SK-N-SH (cell line): ENCODE data around the gene NBL1.

Experiments
- GABPA ChIP-seq: IDR thresholded peaks from 2 replicates; pipeline ENCODE4 v1.4.0; 2012; ENCODE audit warnings: low read depth, mild to moderate bottlenecking
- NFIC ChIP-seq: IDR thresholded peaks from 2 replicates; pipeline ENCODE4 v1.4.0; 2012; ENCODE audit warnings: borderline replicate concordance
- POLR2AphosphoS5 ChIP-seq: IDR thresholded peaks from 2 replicates; pipeline ENCODE4 v1.6.1; 2012; ENCODE audit warnings: low read depth, low read length
- RCOR1 ChIP-seq: fragments of 150-350 bp; IDR thresholded peaks from 2 replicates; pipeline ENCODE4 v1.6.1; 2017; ENCODE audit warnings: antibody characterized with exemption, low read length
- RFX5 ChIP-seq: IDR thresholded peaks from 2 replicates; pipeline ENCODE4 v1.6.1; 2012; ENCODE audit warnings: mild to moderate bottlenecking, improper control_type of control experiment, low read length
- TAF1 ChIP-seq: IDR thresholded peaks from 2 replicates; pipeline ENCODE4 v1.6.1; 2012; ENCODE audit warnings: low read depth, mild to moderate bottlenecking, low read length, moderate library complexity, borderline replicate concordance
- USF2 ChIP-seq: fragments of 150-350 bp; IDR thresholded peaks from 2 replicates; pipeline ENCODE4 v1.6.1; 2017; ENCODE audit warnings: antibody characterized with exemption, low read length, low read depth, borderline replicate concordance
- TF ChIP-seq, protein P1 (sequence below): fragments of 200-600 bp; sonication (generic); IDR thresholded peaks from 2 replicates; pipeline ENCODE4 v1.6.1; 2017; ENCODE audit warnings: antibody characterized with exemption, mild to moderate bottlenecking, moderate library complexity

DNA sequence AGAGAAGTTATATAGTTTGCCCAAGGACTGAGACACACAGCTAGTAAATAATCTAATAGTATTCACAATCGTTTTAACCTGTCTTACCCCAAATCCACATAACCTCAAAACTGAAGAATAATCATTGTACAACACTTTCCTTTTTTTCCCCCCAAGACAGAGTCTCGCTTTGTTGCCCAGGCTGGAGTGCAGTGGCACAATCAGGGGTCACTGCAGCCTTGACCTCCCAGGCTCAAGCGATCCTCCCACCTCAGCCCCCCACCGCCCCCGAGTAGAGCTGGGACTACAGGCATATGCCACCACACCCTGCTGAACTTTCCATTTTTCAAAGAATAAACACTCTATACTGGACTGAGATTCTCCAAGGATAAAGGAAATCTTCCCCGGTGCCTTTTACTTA, 28.7 kb upstream of the NBL1 start:
- no peak for TF ChIP-seq POLR2AphosphoS5
- TF ChIP-seq, protein P1, sequence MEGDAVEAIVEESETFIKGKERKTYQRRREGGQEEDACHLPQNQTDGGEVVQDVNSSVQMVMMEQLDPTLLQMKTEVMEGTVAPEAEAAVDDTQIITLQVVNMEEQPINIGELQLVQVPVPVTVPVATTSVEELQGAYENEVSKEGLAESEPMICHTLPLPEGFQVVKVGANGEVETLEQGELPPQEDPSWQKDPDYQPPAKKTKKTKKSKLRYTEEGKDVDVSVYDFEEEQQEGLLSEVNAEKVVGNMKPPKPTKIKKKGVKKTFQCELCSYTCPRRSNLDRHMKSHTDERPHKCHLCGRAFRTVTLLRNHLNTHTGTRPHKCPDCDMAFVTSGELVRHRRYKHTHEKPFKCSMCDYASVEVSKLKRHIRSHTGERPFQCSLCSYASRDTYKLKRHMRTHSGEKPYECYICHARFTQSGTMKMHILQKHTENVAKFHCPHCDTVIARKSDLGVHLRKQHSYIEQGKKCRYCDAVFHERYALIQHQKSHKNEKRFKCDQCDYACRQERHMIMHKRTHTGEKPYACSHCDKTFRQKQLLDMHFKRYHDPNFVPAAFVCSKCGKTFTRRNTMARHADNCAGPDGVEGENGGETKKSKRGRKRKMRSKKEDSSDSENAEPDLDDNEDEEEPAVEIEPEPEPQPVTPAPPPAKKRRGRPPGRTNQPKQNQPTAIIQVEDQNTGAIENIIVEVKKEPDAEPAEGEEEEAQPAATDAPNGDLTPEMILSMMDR, result no peak
- no peak for TF ChIP-seq RFX5
- no peak for TF ChIP-seq GABPA
- TF ChIP-seq USF2, result no peak
- no peak for TF ChIP-seq NFIC
- no peak for TF ChIP-seq TAF1
- no peak for TF ChIP-seq RCOR1
